ENCODE measurements around the gene P2RY8. TPM values are rescaled to one million over a fixed set of nuclear protein-coding genes. Genes with fewer than 3 reads are reported as not detected.

Gene P2RY8
- total RNA-seq, 4 donors from 2014 or later, result 0.36 to 1.1 (median 0.62) TPM

- ATAC-seq (no peak), DNase-seq (no peak)
- Histone ChIP-seq H3K4me3 (no peak overlapping the region), H3K27me3 (no peaks in the 10 kb centered on the region), H3K27ac (no peak overlapping the region), H3K9me3 (no peaks in the 10 kb centered on the region), H3K4me1 (peaks cover 0 to 3% of the 10 kb centered on the region in 2 donors), H3K36me3 (no peaks in the 10 kb centered on the region)
- in situ Hi-C loops (cut with MboI; ENCODE audit: low sequenced_read_pairs in 4 of 4), result no loop called here
- TF ChIP-seq CTCF (IDR thresholded peaks at IDR 0.05 in 4 of 5, conservative IDR thresholded peaks at IDR 0.05 in 1 of 5) (no peak), POLR2A (IDR thresholded peaks at IDR 0.05) (no peak)
- intact Hi-C loops (cut with DNase I; ENCODE audit: low total_unique reads), result loop anchor here (10.0 kb wide), 1 partner anchor 46 kb away; the partner anchor contains the start of gene P2RY8
Measured at GRCh38 chrX:1488745-1489144, 48.2 kb downstream of the P2RY8 start.

- DNase-seq (no peak), ATAC-seq (no peak)
- intact Hi-C loops (cut with DNase I; ENCODE audit: low total_unique reads), result loop anchor here (10.0 kb wide), 1 partner anchor 47 kb away; the partner anchor contains the start of gene P2RY8
- TF ChIP-seq CTCF (IDR thresholded peaks at IDR 0.05 in 4 of 5, conservative IDR thresholded peaks at IDR 0.05 in 1 of 5) (no peak), POLR2A (IDR thresholded peaks at IDR 0.05) (no peak)
- H3K4me1 ChIP-seq, result peaks cover 0 to 3% of the 10 kb centered on the region in 2 donors
- H3K27ac ChIP-seq, result peak overlapping the region in 1 of 4 donors; percentile 4
- in situ Hi-C loops (cut with MboI; ENCODE audit: low sequenced_read_pairs in 4 of 4), result no loop called here
- H3K27me3 ChIP-seq, result no peaks in the 10 kb centered on the region
- no peak overlapping the region for H3K4me3 ChIP-seq
- no peaks in the 10 kb centered on the region for H3K36me3 ChIP-seq
- no peaks in the 10 kb centered on the region for H3K9me3 ChIP-seq
Measured at GRCh38 chrX:1488141-1488540, 48.8 kb downstream of the P2RY8 start.

GRCh38 chrX:1487401-1487800 is 49.6 kb downstream of the P2RY8 start:
- intact Hi-C loops (cut with DNase I; ENCODE audit: low total_unique reads) (loop anchor here (10.0 kb wide), 1 partner anchor 47 kb away; the partner anchor contains the start of gene P2RY8), in situ Hi-C loops (cut with MboI; ENCODE audit: low sequenced_read_pairs in 4 of 4) (no loop called here)
- no peak overlapping the region for H3K4me3 ChIP-seq
- ATAC-seq, result no peak
- H3K27me3 ChIP-seq, result no peaks in the 10 kb centered on the region
- DNase-seq, result no peak
- H3K36me3 ChIP-seq, result no peaks in the 10 kb centered on the region
- H3K4me1 ChIP-seq, result peaks cover 0 to 3% of the 10 kb centered on the region in 2 donors
- H3K9me3 ChIP-seq, result no peaks in the 10 kb centered on the region
- TF ChIP-seq CTCF (IDR thresholded peaks at IDR 0.05 in 4 of 5, conservative IDR thresholded peaks at IDR 0.05 in 1 of 5), result no peak
- peak overlapping the region in 3 of 4 donors; percentile 68 to 78 (median 75) for H3K27ac ChIP-seq

- H3K4me3 ChIP-seq, result peak overlapping the region in 1 of 4 donors; percentile 27
- TF ChIP-seq CTCF (IDR thresholded peaks at IDR 0.05 in 4 of 5, conservative IDR thresholded peaks at IDR 0.05 in 1 of 5) (no peak), POLR2A (IDR thresholded peaks at IDR 0.05) (no peak)
- DNase-seq (no peak), ATAC-seq (peak; percentile 69 to 73)
- no peaks in the 10 kb centered on the region for H3K27me3 ChIP-seq
- in situ Hi-C loops (cut with MboI; ENCODE audit: low sequenced_read_pairs in 4 of 4), result no loop called here
- peaks cover 0 to 3% of the 10 kb centered on the region in 2 donors for H3K4me1 ChIP-seq
- intact Hi-C loops (cut with DNase I; ENCODE audit: low total_unique reads), result loop anchor here (10.0 kb wide), 1 partner anchor 48 kb away; the partner anchor contains the start of gene P2RY8
- peak overlapping the region; percentile 52 to 78 (median 72) for H3K27ac ChIP-seq
- no peaks in the 10 kb centered on the region for H3K36me3 ChIP-seq
- no peaks in the 10 kb centered on the region for H3K9me3 ChIP-seq
Measured at GRCh38 chrX:1486749-1487361, 50.1 kb downstream of the P2RY8 start.

All from gastrocnemius medialis (tissue), 4 donors.